ENCODE measurements around the gene PPP1R37. TPM values are rescaled to one million over a fixed set of nuclear protein-coding genes. Genes with fewer than 3 reads are reported as not detected.

Gene PPP1R37
- total and polyA plus RNA-seq, 2 of the 8 experiments (the other 6 are each of a cell fraction or from before 2014, with no cell fraction given): 14.6 to 25.7 TPM

DNA sequence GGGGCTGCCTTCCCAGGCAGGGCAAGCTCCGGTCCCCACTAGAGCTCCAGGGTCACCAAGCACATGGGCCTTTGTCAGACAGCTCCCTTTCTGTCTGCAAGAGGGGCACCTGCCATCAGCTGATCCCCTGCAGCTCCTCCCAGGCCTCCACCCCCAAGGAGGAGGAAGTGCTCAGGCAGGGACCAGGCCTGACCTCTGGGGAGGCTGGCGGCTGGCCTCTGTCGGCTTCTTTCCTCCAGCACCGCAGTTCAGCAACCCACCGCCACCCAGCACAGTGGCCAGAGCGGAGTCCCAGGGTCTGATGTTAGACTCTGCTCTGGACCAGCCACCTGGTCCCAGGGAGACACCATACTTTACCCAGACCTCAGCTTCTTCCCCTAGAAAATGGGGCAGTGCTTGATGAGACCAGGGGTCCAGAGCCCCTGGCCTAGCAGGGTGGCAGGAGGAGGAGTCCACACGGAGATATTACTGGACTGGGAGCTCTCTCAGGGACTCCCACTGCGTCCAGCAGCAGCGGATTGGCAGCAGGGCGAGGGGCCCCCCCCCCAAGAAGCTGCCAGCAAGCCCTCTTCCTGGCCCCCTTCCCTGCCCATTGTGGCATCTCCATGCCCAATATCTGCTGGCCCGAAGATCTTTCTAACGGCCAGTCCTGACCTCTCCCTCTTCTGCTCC, 43.7 kb downstream of the PPP1R37 start:
- Histone ChIP-seq H3K4me2 (ENCODE audit: insufficient read depth in 1 of 2, low read depth in 2 of 2, low read length in 2 of 2) (no peak overlapping the region), H3K56ac (replicated peaks; ENCODE audit: insufficient read length, low read depth, low read length) (no peak overlapping the region), H2BK20ac (ENCODE audit: low read length) (0 out of 2 replicates have a peak overlapping the region, but pooled peaks have one; percentile 40), H3K36me3 (ENCODE audit: control insufficient read depth in 2 of 4, insufficient read depth in 4 of 4, low read length in 3 of 4) (peaks cover 0 to 3% (median 0%) of the 10 kb centered on the region in 4 experiments; a peak in 1 of 8 replicates), H3K79me1 (ENCODE audit: low read depth, low read length) (peaks cover 23% of the 10 kb centered on the region), H3K23me2 (ENCODE audit: low read depth, low read length) (no peaks in the 10 kb centered on the region), H3K27ac (ENCODE audit: low read depth, low read length) (peak overlapping the region; percentile 30), H3K27me3 (replicated peaks in 1 of 4; ENCODE audit: control insufficient read depth in 3 of 4, extremely low read depth in 1 of 4, insufficient read depth in 3 of 4, low read length in 3 of 4) (no peaks in the 10 kb centered on the region; a peak in 1 of 7 replicates), H3K23ac (ENCODE audit: insufficient read length) (no peak overlapping the region), H3K4ac (replicated peaks; ENCODE audit: insufficient read length, low read depth, low read length) (peak overlapping the region; percentile 40), H3K14ac (ENCODE audit: insufficient read length) (no peak overlapping the region), H3K18ac (ENCODE audit: extremely low read depth, low read length) (peak overlapping the region; percentile 7; the same call in 1 of the 2 replicates), H2BK5ac (ENCODE audit: low read depth, low read length) (peak overlapping the region; percentile 31; the same call in 1 of the 2 replicates), H3K9ac (replicated peaks in 1 of 4; ENCODE audit: extremely low read depth in 1 of 4, low read depth in 3 of 4, low read length in 3 of 4) (no peak overlapping the region; a peak in 1 of 7 replicates), H4K5ac (ENCODE audit: insufficient read length, low read depth, low read length) (no peak overlapping the region), H4K91ac (replicated peaks; ENCODE audit: insufficient read length, low read length) (peak overlapping the region; percentile 58), H3K79me2 (ENCODE audit: control insufficient read depth in 1 of 2, insufficient read depth in 2 of 2, low read length in 2 of 2) (peaks cover 0 to 30% of the 10 kb centered on the region in 2 experiments; a peak in 1 of 4 replicates), H2BK15ac (ENCODE audit: low read length) (no peak overlapping the region), H3K9me3 (ENCODE audit: insufficient read depth in 2 of 2, low read depth in 1 of 2, low read length in 1 of 2) (no peaks in the 10 kb centered on the region), H2BK12ac (ENCODE audit: low read depth, low read length) (no peak overlapping the region), H2AFZ (ENCODE audit: low read length) (no peak overlapping the region), H2BK120ac (replicated peaks; ENCODE audit: low read depth, low read length) (no peak overlapping the region), H3K4me3 (ENCODE audit: extremely low read depth in 1 of 4, insufficient read depth in 2 of 4, low read depth in 3 of 4, low read length in 4 of 4) (no peak overlapping the region), H4K8ac (ENCODE audit: extremely low read depth, insufficient read depth, low read length) (no peak overlapping the region; the same call in 1 of the 2 replicates), H4K20me1 (replicated peaks in 1 of 2; ENCODE audit: control insufficient read depth in 1 of 2, insufficient read depth in 2 of 2, low read length in 2 of 2) (peaks cover 8 to 11% of the 10 kb centered on the region in 2 experiments), H2AK5ac (ENCODE audit: low read depth, low read length) (no peak overlapping the region), H3K4me1 (replicated peaks in 1 of 4; ENCODE audit: control insufficient read depth in 3 of 4, insufficient read depth in 4 of 4, low read length in 3 of 4) (peaks cover 0 to 18% (median 8%) of the 10 kb centered on the region in 4 experiments; a peak in 5 of 7 replicates)
- WGBS, 2 experiments (ENCODE audit: extremely low coverage in 1 of 2, insufficient coverage in 1 of 2, insufficient read length in 1 of 2, insufficient replicate concordance in 2 of 2, low coverage in 1 of 2, low lambda C conversion rate in 2 of 2, missing lambda C conversion rate in 1 of 2): 90% methylated on average over 12 of the region's 12 CpGs; no CpG with 5 or more reads in 1 of the 2 experiments
- FAIRE-seq (no peak), DNase-seq (ENCODE audit: low read depth in 1 of 2, low spot score in 2 of 2) (no peak)
- POLR2A ChIA-PET (ENCODE audit: partially characterized antibody): interaction anchor here (0.6 to 2.1 kb wide), 8 partner anchors 10 to 116 kb away, joined by 3 to 7 read pairs (median 4); no protein-coding TSS in a partner anchor
- CTCF ChIA-PET (ENCODE audit: partially characterized antibody): interaction anchor here (0.8 to 4.2 kb wide), 11 partner anchors 10 to 51 kb away, joined by 3 to 27 read pairs (median 5); no protein-coding TSS in a partner anchor
- TF ChIP-seq ASH2L (IDR thresholded peaks at IDR 0.05; ENCODE audit: low read length) (no peak), BCL11A (IDR thresholded peaks at IDR 0.05; ENCODE audit: low read depth in 2 of 2, low read length in 2 of 2) (no peak), KDM4A (IDR thresholded peaks at IDR 0.05; ENCODE audit: low read depth, low read length, severe bottlenecking) (no peak), SIN3A (conservative IDR thresholded peaks at IDR 0.05 in 1 of 2, IDR thresholded peaks at IDR 0.05 in 1 of 2; ENCODE audit: low read depth in 1 of 2, low read length in 2 of 2) (no peak), BRCA1 (IDR thresholded peaks at IDR 0.05; ENCODE audit: low read depth, low read length) (no peak), SUZ12 (IDR thresholded peaks at IDR 0.05; ENCODE audit: low read length) (no peak), HDAC6 (IDR thresholded peaks at IDR 0.05; ENCODE audit: low read depth, low read length) (no peak), NRF1 (IDR thresholded peaks at IDR 0.05; ENCODE audit: low read depth, low read length) (no peak), ZNF274 (IDR thresholded peaks at IDR 0.05; ENCODE audit: borderline replicate concordance, extremely low read depth, low read length) (no peak), YY1 (IDR thresholded peaks at IDR 0.05; ENCODE audit: low read depth, low read length) (no peak), TCF12 (IDR thresholded peaks at IDR 0.05; ENCODE audit: low read depth, low read length) (no peak)
- TF ChIP-seq, protein P1, sequence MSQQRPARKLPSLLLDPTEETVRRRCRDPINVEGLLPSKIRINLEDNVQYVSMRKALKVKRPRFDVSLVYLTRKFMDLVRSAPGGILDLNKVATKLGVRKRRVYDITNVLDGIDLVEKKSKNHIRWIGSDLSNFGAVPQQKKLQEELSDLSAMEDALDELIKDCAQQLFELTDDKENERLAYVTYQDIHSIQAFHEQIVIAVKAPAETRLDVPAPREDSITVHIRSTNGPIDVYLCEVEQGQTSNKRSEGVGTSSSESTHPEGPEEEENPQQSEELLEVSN (IDR thresholded peaks at IDR 0.05): no peak
